ENCODE data around the gene G6PD.

GRCh38 chrX:154593201-154593600 is 46.6 kb upstream of the G6PD start:
- no peak for TF ChIP-seq RNF2 (IDR thresholded peaks at IDR 0.05; ENCODE audit: borderline replicate concordance, low read depth, low read length, missing control alignments, poor library complexity, severe bottlenecking)
- TF ChIP-seq, protein P1, sequence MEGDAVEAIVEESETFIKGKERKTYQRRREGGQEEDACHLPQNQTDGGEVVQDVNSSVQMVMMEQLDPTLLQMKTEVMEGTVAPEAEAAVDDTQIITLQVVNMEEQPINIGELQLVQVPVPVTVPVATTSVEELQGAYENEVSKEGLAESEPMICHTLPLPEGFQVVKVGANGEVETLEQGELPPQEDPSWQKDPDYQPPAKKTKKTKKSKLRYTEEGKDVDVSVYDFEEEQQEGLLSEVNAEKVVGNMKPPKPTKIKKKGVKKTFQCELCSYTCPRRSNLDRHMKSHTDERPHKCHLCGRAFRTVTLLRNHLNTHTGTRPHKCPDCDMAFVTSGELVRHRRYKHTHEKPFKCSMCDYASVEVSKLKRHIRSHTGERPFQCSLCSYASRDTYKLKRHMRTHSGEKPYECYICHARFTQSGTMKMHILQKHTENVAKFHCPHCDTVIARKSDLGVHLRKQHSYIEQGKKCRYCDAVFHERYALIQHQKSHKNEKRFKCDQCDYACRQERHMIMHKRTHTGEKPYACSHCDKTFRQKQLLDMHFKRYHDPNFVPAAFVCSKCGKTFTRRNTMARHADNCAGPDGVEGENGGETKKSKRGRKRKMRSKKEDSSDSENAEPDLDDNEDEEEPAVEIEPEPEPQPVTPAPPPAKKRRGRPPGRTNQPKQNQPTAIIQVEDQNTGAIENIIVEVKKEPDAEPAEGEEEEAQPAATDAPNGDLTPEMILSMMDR (IDR thresholded peaks at IDR 0.05; ENCODE audit: control extremely low read depth in 1 of 3, insufficient read depth in 1 of 3, low read depth in 1 of 3, low read length in 3 of 3): no peak
- TF ChIP-seq SRF (IDR thresholded peaks at IDR 0.05; ENCODE audit: low read depth, low read length): no peak

All from H1 (cell line).